ENCODE results near the gene TGM5. TPM values are rescaled to one million over a fixed set of nuclear protein-coding genes. Genes with fewer than 3 reads are reported as not detected.
A peak's percentile ranks its signal among the peaks of the same experiment; 100 is the strongest.

Gene TGM5
- total RNA-seq, 1 experiment from 2014 or later = 0.39 TPM

DNA sequence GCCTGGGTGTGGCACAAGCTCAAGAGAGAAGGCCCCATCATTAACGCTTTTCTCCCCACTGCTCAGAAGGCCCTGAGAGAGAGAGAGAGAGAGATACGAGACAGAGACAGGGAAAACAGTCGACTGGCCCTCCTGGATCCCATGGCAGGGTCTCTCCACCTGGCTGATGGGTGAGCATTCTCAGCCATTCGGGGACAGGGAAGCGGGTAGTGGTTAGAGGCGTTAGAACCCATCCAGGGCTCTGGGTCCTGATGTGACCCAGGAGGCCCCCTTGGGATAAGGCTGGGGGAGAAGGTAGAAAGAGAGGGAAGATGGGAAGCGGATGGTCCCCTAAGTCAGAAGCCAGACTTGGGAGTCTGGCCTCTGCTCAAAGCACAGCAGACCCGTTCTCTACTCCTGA lies 7.9 kb downstream of the TGM5 start:
- no peak overlapping the region for H2AFZ ChIP-seq
- no peaks in the 10 kb centered on the region for H3K27me3 ChIP-seq (ENCODE audit: insufficient read depth, low read depth)
- POLR2A ChIA-PET (ENCODE audit: unreplicated experiment) = no interaction called here
- H3K36me3 ChIP-seq (ENCODE audit: low read depth) = no peaks in the 10 kb centered on the region
- CTCF ChIA-PET = no interaction called here
- H4K20me1 ChIP-seq (ENCODE audit: insufficient read depth) = no peaks in the 10 kb centered on the region
- no peak overlapping the region for H3K4me2 ChIP-seq
- peaks cover 10% of the 10 kb centered on the region for H3K4me1 ChIP-seq (replicated peaks; ENCODE audit: insufficient read depth)
- H3K9me3 ChIP-seq (ENCODE audit: insufficient read depth, low read depth) = no peaks in the 10 kb centered on the region
- BruUV-seq (replicated peaks) = no TSS peak
- no peaks in the 10 kb centered on the region for H3K9me2 ChIP-seq (ENCODE audit: insufficient read depth)
- H3K4me3 ChIP-seq = no peak overlapping the region
- DNase-seq = no peak
- intact Hi-C loops (cut with micrococcal nuclease; ENCODE audit: unreplicated experiment) = no loop called here
- no peak overlapping the region for H3K27ac ChIP-seq
- TF ChIP-seq EZH2 (IDR thresholded peaks at IDR 0.05; ENCODE audit: low read depth) (no peak), CTCF (conservative IDR thresholded peaks at IDR 0.05) (no peak)
- H3K79me2 ChIP-seq (ENCODE audit: low read depth) = no peaks in the 10 kb centered on the region
- H3F3A ChIP-seq (ENCODE audit: insufficient read depth, low read depth) = peaks cover 11% of the 10 kb centered on the region; the same call in 1 of the 2 replicates

DNA sequence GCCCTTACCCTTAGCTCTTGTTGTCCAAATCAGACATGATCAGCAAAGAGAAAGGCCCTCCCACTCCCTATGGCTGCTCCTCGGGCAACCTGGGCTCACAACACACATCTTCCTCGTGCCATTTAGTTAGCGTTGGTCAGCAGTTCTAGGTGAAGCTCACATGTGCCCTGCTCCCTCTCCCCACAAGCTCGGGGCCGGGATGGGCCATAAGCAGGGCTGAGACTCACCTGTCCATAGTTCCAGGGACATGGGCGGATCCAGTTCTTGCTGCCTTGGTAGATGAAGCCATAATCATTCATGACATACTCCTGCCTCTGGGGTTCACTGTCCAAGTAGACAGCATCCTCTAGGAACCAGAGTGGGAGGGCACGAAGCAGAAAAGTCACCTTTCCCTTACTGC lies 10.4 kb downstream of the TGM5 start:
- ChIA-PET POLR2A (ENCODE audit: unreplicated experiment) (no interaction called here), CTCF (no interaction called here)
- no peaks in the 10 kb centered on the region for H4K20me1 ChIP-seq (ENCODE audit: insufficient read depth)
- no peak for DNase-seq
- no TSS peak for BruUV-seq (replicated peaks)
- H3K9me3 ChIP-seq (ENCODE audit: insufficient read depth, low read depth) = no peaks in the 10 kb centered on the region
- no peak overlapping the region for H3K4me2 ChIP-seq
- intact Hi-C loops (cut with micrococcal nuclease; ENCODE audit: unreplicated experiment) = no loop called here
- H3K4me1 ChIP-seq (replicated peaks; ENCODE audit: insufficient read depth) = peaks cover 33% of the 10 kb centered on the region
- H3K79me2 ChIP-seq (ENCODE audit: low read depth) = no peaks in the 10 kb centered on the region
- no peak overlapping the region for H3K4me3 ChIP-seq
- no peaks in the 10 kb centered on the region for H3K27me3 ChIP-seq (ENCODE audit: insufficient read depth, low read depth)
- peaks cover 27% of the 10 kb centered on the region for H3F3A ChIP-seq (ENCODE audit: insufficient read depth, low read depth)
- H2AFZ ChIP-seq = no peak overlapping the region
- H3K27ac ChIP-seq = no peak overlapping the region
- H3K9me2 ChIP-seq (ENCODE audit: insufficient read depth) = no peaks in the 10 kb centered on the region
- TF ChIP-seq CTCF (conservative IDR thresholded peaks at IDR 0.05) (no peak), EZH2 (IDR thresholded peaks at IDR 0.05; ENCODE audit: low read depth) (no peak)
- H3K36me3 ChIP-seq (ENCODE audit: low read depth) = no peaks in the 10 kb centered on the region

GRCh38 chr15:43255376-43255775 lies 11.4 kb downstream of the TGM5 start:
- DNase-seq = no peak
- CTCF ChIA-PET = no interaction called here
- no peaks in the 10 kb centered on the region for H3K9me3 ChIP-seq (ENCODE audit: insufficient read depth, low read depth)
- BruUV-seq (replicated peaks) = no TSS peak
- intact Hi-C loops (cut with micrococcal nuclease; ENCODE audit: unreplicated experiment) = no loop called here
- H3K27ac ChIP-seq = peak overlapping the region; percentile 100; the same call in 1 of the 2 replicates
- peaks cover 34% of the 10 kb centered on the region for H3F3A ChIP-seq (ENCODE audit: insufficient read depth, low read depth)
- POLR2A ChIA-PET (ENCODE audit: unreplicated experiment) = no interaction called here
- TF ChIP-seq CTCF (conservative IDR thresholded peaks at IDR 0.05) = no peak
- H2AFZ ChIP-seq = no peak overlapping the region
- no peak overlapping the region for H3K4me3 ChIP-seq
- H3K9me2 ChIP-seq (ENCODE audit: insufficient read depth) = no peaks in the 10 kb centered on the region
- no peaks in the 10 kb centered on the region for H4K20me1 ChIP-seq (ENCODE audit: insufficient read depth)
- no peaks in the 10 kb centered on the region for H3K36me3 ChIP-seq (ENCODE audit: low read depth)
- H3K4me1 ChIP-seq (replicated peaks; ENCODE audit: insufficient read depth) = peaks cover 42% of the 10 kb centered on the region
- no peaks in the 10 kb centered on the region for H3K79me2 ChIP-seq (ENCODE audit: low read depth)
- no peak overlapping the region for H3K4me2 ChIP-seq
- H3K27me3 ChIP-seq (ENCODE audit: insufficient read depth, low read depth) = no peaks in the 10 kb centered on the region

Measured in PC-9 (cell line).